IMR-90 (cell line): ENCODE results near the gene SYT8.

ENCODE experiments used
- BHLHE40 ChIP-seq: fragments of 150-350 bp; IDR thresholded peaks from 2 replicates; pipeline ENCODE4 v1.6.1; 2016; ENCODE audit warnings: mild to moderate bottlenecking, low read depth, low read length
- CEBPB ChIP-seq: IDR thresholded peaks from 2 replicates; pipeline ENCODE4 v1.6.1; 2012; ENCODE audit warnings: low read depth, low read length, improper control_type of control experiment
- CHD1 ChIP-seq: IDR thresholded peaks from 2 replicates; pipeline ENCODE4 v1.6.1; 2012; ENCODE audit warnings: low read depth, low read length, improper control_type of control experiment
- CTCF ChIP-seq: conservative IDR thresholded peaks from 2 replicates; pipeline ENCODE4 v1.5.1; 2012; ENCODE audit warnings: mild to moderate bottlenecking, low read depth, low read length, improper control_type of control experiment
- ELK1 ChIP-seq: fragments of 150-350 bp; IDR thresholded peaks from 2 replicates; pipeline ENCODE4 v1.6.1; 2016; ENCODE audit warnings: low read depth, mild to moderate bottlenecking, low read length, moderate library complexity, borderline replicate concordance
- FOS ChIP-seq: fragments of 150-350 bp; IDR thresholded peaks from 2 replicates; pipeline ENCODE4 v1.6.1; 2016; ENCODE audit warnings: low read depth, low read length
- MAFK ChIP-seq: IDR thresholded peaks from 2 replicates; pipeline ENCODE4 v1.6.1; 2012; ENCODE audit warnings: low read depth, low read length, improper control_type of control experiment
- MAZ ChIP-seq: IDR thresholded peaks from 2 replicates; pipeline ENCODE4 v1.6.1; 2012; ENCODE audit warnings: low read depth, mild to moderate bottlenecking, low read length, improper control_type of control experiment, moderate library complexity, borderline replicate concordance
- POLR2A ChIP-seq: IDR thresholded peaks from 2 replicates; pipeline ENCODE4 v1.6.1; 2012; ENCODE audit warnings: mild to moderate bottlenecking, low read depth, low read length
- RAD21 ChIP-seq: IDR thresholded peaks from 2 replicates; pipeline ENCODE4 v1.6.1; 2012; ENCODE audit warnings: low read length, improper control_type of control experiment
- RFX5 ChIP-seq: IDR thresholded peaks from 2 replicates; pipeline ENCODE4 v1.8.0; 2012; ENCODE audit warnings: low read depth, mild to moderate bottlenecking, low read length, moderate library complexity
- SMC3 ChIP-seq: fragments of 150-350 bp; IDR thresholded peaks from 2 replicates; pipeline ENCODE4 v1.6.1; 2016; ENCODE audit warnings: low read depth, mild to moderate bottlenecking, antibody characterized with exemption, low read length, moderate library complexity
- USF2 ChIP-seq: fragments of 150-350 bp; IDR thresholded peaks from 2 replicates; pipeline ENCODE4 v1.6.1; 2017; ENCODE audit warnings: mild to moderate bottlenecking, antibody characterized with exemption, low read length, low read depth

- no peak for TF ChIP-seq SMC3
- no peak for TF ChIP-seq POLR2A
- TF ChIP-seq CTCF = no peak
- TF ChIP-seq RFX5 = no peak
- no peak for TF ChIP-seq USF2
- no peak for TF ChIP-seq CHD1
- TF ChIP-seq RAD21 = no peak
- no peak for TF ChIP-seq ELK1
- no peak for TF ChIP-seq MAFK
- no peak for TF ChIP-seq MAZ
- no peak for TF ChIP-seq FOS
- no peak for TF ChIP-seq CEBPB
- no peak for TF ChIP-seq BHLHE40
Measured at GRCh38 chr11:1872267-1872985, 37.6 kb downstream of the SYT8 start.
